ENCODE data around the gene SNAP47. TPM values are rescaled to one million over a fixed set of nuclear protein-coding genes. Genes with fewer than 3 reads are reported as not detected.

SNAP47 gene
- total and polyA plus RNA-seq, 9 of the 15 experiments (the other 6 are each of a cell fraction or from before 2014, with no cell fraction given): 2.5 to 41.3 (median 32.6) TPM

GRCh38 chr1:227734856-227735538, at the start of gene SNAP47, which contains the start of gene JMJD4 (continued):
- TF ChIP-seq, protein P1, sequence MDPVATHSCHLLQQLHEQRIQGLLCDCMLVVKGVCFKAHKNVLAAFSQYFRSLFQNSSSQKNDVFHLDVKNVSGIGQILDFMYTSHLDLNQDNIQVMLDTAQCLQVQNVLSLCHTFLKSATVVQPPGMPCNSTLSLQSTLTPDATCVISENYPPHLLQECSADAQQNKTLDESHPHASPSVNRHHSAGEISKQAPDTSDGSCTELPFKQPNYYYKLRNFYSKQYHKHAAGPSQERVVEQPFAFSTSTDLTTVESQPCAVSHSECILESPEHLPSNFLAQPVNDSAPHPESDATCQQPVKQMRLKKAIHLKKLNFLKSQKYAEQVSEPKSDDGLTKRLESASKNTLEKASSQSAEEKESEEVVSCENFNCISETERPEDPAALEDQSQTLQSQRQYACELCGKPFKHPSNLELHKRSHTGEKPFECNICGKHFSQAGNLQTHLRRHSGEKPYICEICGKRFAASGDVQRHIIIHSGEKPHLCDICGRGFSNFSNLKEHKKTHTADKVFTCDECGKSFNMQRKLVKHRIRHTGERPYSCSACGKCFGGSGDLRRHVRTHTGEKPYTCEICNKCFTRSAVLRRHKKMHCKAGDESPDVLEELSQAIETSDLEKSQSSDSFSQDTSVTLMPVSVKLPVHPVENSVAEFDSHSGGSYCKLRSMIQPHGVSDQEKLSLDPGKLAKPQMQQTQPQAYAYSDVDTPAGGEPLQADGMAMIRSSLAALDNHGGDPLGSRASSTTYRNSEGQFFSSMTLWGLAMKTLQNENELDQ (CRISPR knock-in tag; IDR thresholded peaks at IDR 0.05; ENCODE audit: borderline replicate concordance): no peak
- TF ChIP-seq EP400 (IDR thresholded peaks at IDR 0.05): peak; percentile 95
- no peak for TF ChIP-seq MEF2A (IDR thresholded peaks at IDR 0.05; ENCODE audit: control insufficient read depth, low read depth, low read length)
- peak; percentile 47; the same call in 1 of the 2 replicates for TF ChIP-seq NFE2 (IDR thresholded peaks at IDR 0.05; ENCODE audit: low read depth)
- TF ChIP-seq GABPA (tag; conservative IDR thresholded peaks at IDR 0.05; ENCODE audit: low read depth): peak; percentile 100
- TF ChIP-seq ELF1 (tag; IDR thresholded peaks at IDR 0.05): peak; percentile 81
- TF ChIP-seq ESRRA (IDR thresholded peaks at IDR 0.05; ENCODE audit: borderline replicate concordance, low read depth): peak; percentile 80; the same call in 1 of the 2 replicates
- TF ChIP-seq ETS2 (tag; IDR thresholded peaks at IDR 0.05; ENCODE audit: borderline replicate concordance, poor library complexity, severe bottlenecking): peak; percentile 70
- no peak for TF ChIP-seq PBX2 (CRISPR knock-in tag; IDR thresholded peaks at IDR 0.05; ENCODE audit: low read depth)
- no peak for TF ChIP-seq PBX2 (tag; conservative IDR thresholded peaks at IDR 0.05; ENCODE audit: low read depth)
- TF ChIP-seq FOXJ3 (CRISPR knock-in tag; IDR thresholded peaks at IDR 0.05): no peak
- TF ChIP-seq ILF3 (IDR thresholded peaks at IDR 0.05; ENCODE audit: borderline replicate concordance): no peak
- TF ChIP-seq MEIS2 (IDR thresholded peaks at IDR 0.05; ENCODE audit: partially characterized antibody): peak; percentile 98
- TF ChIP-seq NUFIP1 (IDR thresholded peaks at IDR 0.05; ENCODE audit: partially characterized antibody): no peak
- TF ChIP-seq BRD9 (IDR thresholded peaks at IDR 0.05; ENCODE audit: low read depth, partially characterized antibody): no peak
- TF ChIP-seq NONO (IDR thresholded peaks at IDR 0.05; ENCODE audit: low read depth in 2 of 2, low read length in 1 of 2): peak; percentile 41 to 95; a peak in 3 of 4 replicates
- 0 out of 2 replicates have a peak, but pooled peaks have one; percentile 41 for TF ChIP-seq ZBTB12 (CRISPR knock-in tag; IDR thresholded peaks at IDR 0.05)
- TF ChIP-seq, protein P2, sequence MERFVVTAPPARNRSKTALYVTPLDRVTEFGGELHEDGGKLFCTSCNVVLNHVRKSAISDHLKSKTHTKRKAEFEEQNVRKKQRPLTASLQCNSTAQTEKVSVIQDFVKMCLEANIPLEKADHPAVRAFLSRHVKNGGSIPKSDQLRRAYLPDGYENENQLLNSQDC (CRISPR knock-in tag; IDR thresholded peaks at IDR 0.05): peak; percentile 71; the same call in 1 of the 2 replicates
- peak; percentile 61; the same call in 1 of the 2 replicates for TF ChIP-seq GTF2F1 (IDR thresholded peaks at IDR 0.05; ENCODE audit: low read depth, low read length)
